T-cell (primary cell): ENCODE data around the gene BHLHA15. TPM values are rescaled to one million over a fixed set of nuclear protein-coding genes. Genes with fewer than 3 reads are reported as not detected.

ENCODE experiments used
- ATAC-seq, 4 experiments: fragments of 200-7000 bp in 3 of 4; fragments of 150-1000 bp in 1 of 4; cut with Tn5 transposase; replicated peaks in 1 of 4; 1 replicate in 3 of 4; 2 replicates in 1 of 4; pipeline ENCODE4 v1.10.0; 2021; ENCODE audit warnings: moderate library complexity in 3 of 4, mild to moderate bottlenecking in 2 of 4, moderate number of reproducible peaks in 1 of 4
- CTCF ChIA-PET, 2 donors: fragments of 300-600 bp; sonication (Branson Sonifier 250); formaldehyde crosslinking; loops; one replicate each; lab custom pipeline; 2022; ENCODE audit warnings: antibody characterized with exemption in 2 of 2; lab: Charles Lee
- POLR2A ChIA-PET, 2 donors: fragments of 300-600 bp; sonication (Branson Sonifier 250); formaldehyde crosslinking; loops; one replicate each; lab custom pipeline; 2022; ENCODE audit warnings: antibody characterized with exemption in 2 of 2; lab: Charles Lee
- DNase-seq, 35 experiments: peaks; one replicate each; pipeline versions ENCODE4 v3.0.0 to v3.0.0-alpha.2; 2013 to 2023
- H3K27ac ChIP-seq: one replicate; pipeline ENCODE4 v1.5.1; 2013; ENCODE audit warnings: low read length
- H3K27me3 ChIP-seq, 2 experiments: replicated peaks in 1 of 2; 1 replicate in 1 of 2; 2 replicates in 1 of 2; pipeline versions ENCODE4 v1.6.1 to v1.7.0; 2013; ENCODE audit warnings: low read length in 1 of 2, mixed read lengths in 1 of 2; ENCODE audit not compliant: control insufficient read depth in 2 of 2, insufficient read depth in 2 of 2; ENCODE audit errors: extremely low read depth in 1 of 2
- H3K36me3 ChIP-seq, 2 donors: 1 replicate in 1 of 2; 2 replicates in 1 of 2; pipeline versions ENCODE4 v1.6.1 to v1.7.0; 2013; ENCODE audit warnings: low read length in 1 of 2; ENCODE audit not compliant: control insufficient read depth in 2 of 2, insufficient read depth in 1 of 2; ENCODE audit errors: extremely low read depth in 1 of 2
- H3K4me1 ChIP-seq, 2 experiments: 1 replicate in 1 of 2; 2 replicates in 1 of 2; pipeline versions ENCODE4 v1.6.1 to v1.7.0; 2013; ENCODE audit warnings: low read length in 2 of 2, mixed read lengths in 1 of 2; ENCODE audit not compliant: insufficient read depth in 2 of 2, control insufficient read depth in 1 of 2; ENCODE audit errors: extremely low read depth in 1 of 2
- H3K4me3 ChIP-seq, 2 donors: 1 replicate in 1 of 2; 2 replicates in 1 of 2; pipeline versions ENCODE4 v1.5.1 to v1.7.0; 2013; ENCODE audit warnings: mild to moderate bottlenecking in 2 of 2, low read length in 1 of 2, moderate library complexity in 1 of 2; ENCODE audit not compliant: control insufficient read depth in 1 of 2; ENCODE audit errors: extremely low read depth in 1 of 2
- H3K9me3 ChIP-seq: 2 replicates; pipeline ENCODE4 v1.7.0; 2013
- H3K27ac Mint-ChIP-seq, 2 donors: one replicate each; pipeline ENCODE4 v1.8.0; 2020 to 2021; ENCODE audit warnings: mild to moderate bottlenecking in 2 of 2, mixed read lengths in 2 of 2
- H3K27me3 Mint-ChIP-seq, 2 donors: one replicate each; pipeline ENCODE4 v1.8.0; 2021 to 2022; ENCODE audit warnings: mixed read lengths in 2 of 2
- H3K36me3 Mint-ChIP-seq: one replicate; pipeline ENCODE4 v1.8.0; 2021; ENCODE audit warnings: mixed read lengths
- H3K4me1 Mint-ChIP-seq, 3 donors: one replicate each; pipeline ENCODE4 v1.8.0; 2020 to 2022; ENCODE audit warnings: mixed read lengths in 3 of 3, mild to moderate bottlenecking in 1 of 3
- H3K4me3 Mint-ChIP-seq, 3 donors: one replicate each; pipeline ENCODE4 v1.8.0; 2020 to 2022; ENCODE audit warnings: mild to moderate bottlenecking in 3 of 3, mixed read lengths in 3 of 3, moderate library complexity in 3 of 3
- H3K9me3 Mint-ChIP-seq, 3 donors: one replicate each; pipeline ENCODE4 v1.8.0; 2020 to 2022; ENCODE audit warnings: mixed read lengths in 3 of 3
- WGBS: methylation state at CpG from one replicate; pipeline ENCODE4 v1.1.5; 2013; ENCODE audit warnings: missing lambda C conversion rate; ENCODE audit not compliant: insufficient coverage; 5-methylcytosine and 5-hydroxymethylcytosine counted together
- total RNA-seq, 35 experiments: library from RNA in 6 of 35; stranded (reverse) in 6 of 35; fragments of 120-200 nt in 1 of 35; gene quantifications; one replicate each; pipeline versions ENCODE4 v1.2.1 to v1.2.4 and lab custom pipeline; 2013 to 2026

BHLHA15 gene
- total RNA-seq, 5 donors from 2014 or later (not counting 1 experiment from before 2014, with no cell fraction given), result 0.55 TPM; not detected in 4

DNA sequence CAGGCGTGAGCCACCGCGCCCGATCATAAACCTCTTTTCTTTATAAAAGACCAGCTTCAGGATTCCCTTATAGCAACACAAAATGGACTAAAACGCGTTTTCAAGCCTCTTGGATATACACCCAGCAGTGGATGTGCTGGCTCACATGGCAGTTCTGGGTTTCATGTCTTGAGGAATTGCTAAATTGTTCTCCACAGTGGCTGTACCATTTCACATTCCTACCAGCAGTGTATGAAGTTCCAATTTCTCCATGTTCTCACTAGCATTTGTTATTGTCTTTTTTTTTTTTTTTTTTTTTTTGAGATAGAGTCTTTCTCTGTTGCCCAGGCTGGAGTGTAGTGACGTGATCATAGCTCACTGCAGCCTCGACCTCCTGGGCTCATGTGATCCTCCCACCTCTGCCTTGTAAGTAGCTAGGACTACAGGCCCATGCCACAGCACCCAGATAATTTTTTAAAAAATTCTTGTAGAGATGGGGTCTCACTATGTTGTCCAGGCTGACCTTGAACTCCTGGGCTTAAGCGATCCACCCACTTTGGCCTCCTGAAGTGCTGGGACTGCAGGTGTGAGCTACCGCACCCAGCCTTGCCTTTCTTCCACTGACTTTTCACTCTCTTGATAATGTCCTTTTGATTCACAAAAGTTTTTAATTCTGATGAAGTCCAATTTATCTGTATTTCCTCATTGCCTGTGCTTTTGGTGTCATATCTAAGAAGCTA is 23.3 kb downstream of the BHLHA15 start:
- POLR2A ChIA-PET, result interaction anchor here in 1 of 2 donors (0.6 to 0.7 kb wide), 4 partner anchors 16 to 115 kb away, joined by 4 to 15 read pairs (median 6); no protein-coding TSS in a partner anchor
- ATAC-seq (no peak), DNase-seq (no peak)
- no peaks in the 10 kb centered on the region for H3K9me3 ChIP-seq
- H3K36me3 Mint-ChIP-seq, result peaks cover 28% of the 10 kb centered on the region
- no peaks in the 10 kb centered on the region for H3K4me1 Mint-ChIP-seq
- H3K4me1 ChIP-seq, result no peaks in the 10 kb centered on the region
- H3K4me3 ChIP-seq, result no peak overlapping the region
- H3K27me3 ChIP-seq, result no peaks in the 10 kb centered on the region
- H3K27ac ChIP-seq, result no peak overlapping the region
- H3K9me3 Mint-ChIP-seq, result no peaks in the 10 kb centered on the region
- no peaks in the 10 kb centered on the region for H3K27me3 Mint-ChIP-seq
- 100% methylated on average over 4 of the region's 10 CpGs for WGBS
- no peak overlapping the region for H3K4me3 Mint-ChIP-seq
- CTCF ChIA-PET, result no interaction called here
- H3K27ac Mint-ChIP-seq, result no peak overlapping the region
- peaks cover 34 to 51% of the 10 kb centered on the region in 2 donors for H3K36me3 ChIP-seq

DNA sequence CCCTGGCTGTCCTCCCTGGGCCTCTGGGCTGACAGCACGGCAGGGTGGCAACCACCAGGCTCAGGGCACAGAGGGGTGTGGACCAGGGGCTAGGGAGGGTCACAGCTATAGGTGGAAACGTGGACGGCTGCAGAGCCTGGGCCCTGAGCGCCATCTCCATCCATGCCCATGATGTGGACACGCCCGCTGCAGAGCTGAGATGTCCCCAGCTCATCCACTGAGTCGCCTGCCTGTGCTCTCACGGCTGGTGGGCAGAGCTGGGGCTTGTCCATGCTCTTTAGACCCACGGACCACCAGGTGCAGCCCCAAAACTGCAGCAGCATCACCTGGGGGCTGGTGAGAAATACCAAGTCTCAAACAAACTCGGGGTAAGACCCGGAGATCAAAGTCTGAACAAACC is 24.7 kb downstream of the BHLHA15 start:
- 98% methylated on average over 10 of the region's 11 CpGs for WGBS
- H3K27ac Mint-ChIP-seq, result no peak overlapping the region

DNA sequence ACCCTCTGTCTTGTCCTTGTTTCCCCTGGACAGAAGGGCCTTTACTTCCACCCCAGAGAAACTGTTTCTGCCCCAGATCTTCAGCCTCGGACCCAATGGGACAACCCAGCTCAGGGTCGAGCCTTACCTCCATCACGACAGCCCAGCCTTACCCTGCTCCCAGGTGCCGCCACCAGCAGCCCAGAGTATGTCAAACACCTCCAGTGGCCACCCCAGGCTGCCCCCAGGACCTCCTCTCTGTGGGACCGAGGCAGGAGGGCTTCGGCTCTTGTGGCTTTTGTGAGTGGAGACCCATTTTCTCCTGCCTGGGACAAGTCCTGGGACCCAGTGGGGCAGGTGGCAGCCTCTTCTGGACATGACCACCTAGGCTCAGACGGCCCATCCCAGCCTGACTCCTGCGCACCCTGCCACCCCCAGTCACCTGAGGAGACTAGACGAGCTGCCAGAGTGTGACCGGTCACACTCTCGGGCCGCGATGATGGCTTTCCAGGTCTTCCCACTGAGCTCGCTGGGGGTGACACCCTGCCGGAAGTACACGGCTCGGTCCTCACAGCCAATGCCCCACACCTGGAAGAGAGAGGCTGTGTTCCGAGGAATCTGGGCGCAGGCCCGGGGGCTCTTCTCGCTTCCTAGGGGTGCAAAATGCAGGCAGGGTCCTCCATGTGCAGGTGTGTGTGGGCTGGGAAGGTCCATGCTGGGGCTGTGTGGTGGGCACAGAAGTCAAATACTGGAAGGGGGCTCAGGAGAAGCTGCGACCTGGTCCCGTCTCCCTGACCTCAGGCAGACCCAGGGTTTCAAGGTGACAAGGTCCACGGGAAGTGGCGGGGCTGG is 25.3 kb downstream of the BHLHA15 start:
- ATAC-seq (no peak), DNase-seq (no peak)
- POLR2A ChIA-PET, result no interaction called here
- Histone ChIP-seq H3K4me3 (no peak overlapping the region), H3K4me1 (no peaks in the 10 kb centered on the region), H3K27ac (no peak overlapping the region), H3K36me3 (peaks cover 31 to 54% of the 10 kb centered on the region in 2 donors), H3K27me3 (no peaks in the 10 kb centered on the region), H3K9me3 (no peaks in the 10 kb centered on the region)
- CTCF ChIA-PET, result interaction anchor here in 1 of 2 donors (0.5 kb wide), 1 partner anchor 11 kb away, joined by 3 read pairs; no protein-coding TSS in a partner anchor
- H3K4me3 Mint-ChIP-seq, result no peak overlapping the region
- peaks cover 0 to 2% (median 0%) of the 10 kb centered on the region in 3 donors for H3K4me1 Mint-ChIP-seq
- 96% methylated on average over 19 of the region's 25 CpGs for WGBS
- H3K27ac Mint-ChIP-seq, result no peak overlapping the region
- no peaks in the 10 kb centered on the region for H3K27me3 Mint-ChIP-seq
- H3K9me3 Mint-ChIP-seq, result no peaks in the 10 kb centered on the region
- peaks cover 27% of the 10 kb centered on the region for H3K36me3 Mint-ChIP-seq

More for the DNA sequence above, 24.7 kb downstream of the BHLHA15 start:
- Mint-ChIP-seq H3K4me1 (no peaks in the 10 kb centered on the region), H3K9me3 (no peaks in the 10 kb centered on the region), H3K27me3 (no peaks in the 10 kb centered on the region), H3K36me3 (peaks cover 27% of the 10 kb centered on the region), H3K4me3 (no peak overlapping the region)
- Histone ChIP-seq H3K36me3 (peaks cover 32 to 47% of the 10 kb centered on the region in 2 donors), H3K4me3 (no peak overlapping the region), H3K4me1 (no peaks in the 10 kb centered on the region), H3K27me3 (no peaks in the 10 kb centered on the region), H3K27ac (no peak overlapping the region), H3K9me3 (no peaks in the 10 kb centered on the region)
- DNase-seq (no peak), ATAC-seq (no peak)
- ChIA-PET CTCF (no interaction called here), POLR2A (interaction anchor here in 1 of 2 donors (0.6 kb wide), 1 partner anchor 16 kb away, joined by 3 read pairs; the partner anchor contains the start of gene TECPR1)

DNA sequence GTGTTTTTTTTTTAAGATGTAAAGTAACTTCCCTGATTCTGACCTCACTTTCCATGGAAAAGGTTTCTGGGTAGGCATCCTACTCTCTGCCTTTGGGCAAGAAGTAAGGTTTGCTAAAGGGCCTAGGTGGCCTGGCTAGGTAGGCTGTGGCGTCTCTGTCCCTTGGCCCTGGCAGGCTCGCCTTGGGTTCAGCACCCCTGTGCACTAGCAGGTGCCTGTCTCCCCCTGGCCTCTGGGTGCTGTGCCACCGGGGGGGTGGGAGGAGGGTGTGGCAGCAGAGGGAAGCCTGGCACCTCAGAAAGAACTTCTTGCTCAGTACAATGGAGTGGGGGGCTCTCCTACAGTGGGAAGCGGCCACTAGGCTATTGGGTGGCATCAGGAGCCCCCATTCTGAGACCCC is 26.8 kb downstream of the BHLHA15 start:
- H3K9me3 Mint-ChIP-seq, result no peaks in the 10 kb centered on the region
- ChIA-PET POLR2A (no interaction called here), CTCF (no interaction called here)
- Histone ChIP-seq H3K4me3 (no peak overlapping the region), H3K9me3 (no peaks in the 10 kb centered on the region), H3K27me3 (no peaks in the 10 kb centered on the region), H3K4me1 (no peaks in the 10 kb centered on the region), H3K27ac (no peak overlapping the region), H3K36me3 (peaks cover 35 to 57% of the 10 kb centered on the region in 2 donors)
- H3K27ac Mint-ChIP-seq, result no peak overlapping the region
- DNase-seq (no peak), ATAC-seq (no peak)
- no peaks in the 10 kb centered on the region for H3K27me3 Mint-ChIP-seq
- peaks cover 27% of the 10 kb centered on the region for H3K36me3 Mint-ChIP-seq
- WGBS, result 100% methylated on average over 2 of the region's 4 CpGs
- H3K4me3 Mint-ChIP-seq, result no peak overlapping the region
- peaks cover 0 to 2% (median 0%) of the 10 kb centered on the region in 3 donors for H3K4me1 Mint-ChIP-seq

DNA sequence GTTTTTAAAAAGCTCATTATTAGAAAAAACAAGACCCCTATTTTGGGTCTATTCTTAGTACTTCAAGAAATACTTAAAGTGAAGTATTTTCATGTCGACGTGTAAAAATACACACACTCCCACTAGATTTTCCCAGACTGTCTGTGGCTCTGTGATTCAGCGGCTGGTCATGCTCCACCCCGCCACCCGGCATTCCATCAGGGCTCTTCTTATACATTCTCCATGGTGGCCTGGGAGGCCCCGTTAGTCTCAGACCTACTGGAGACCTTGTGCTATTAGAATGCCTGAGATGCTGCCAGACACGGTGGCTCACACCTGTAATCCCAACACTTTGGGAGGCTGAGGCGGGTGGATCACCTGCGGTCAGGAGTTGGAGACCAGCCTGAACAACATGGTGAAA is 27.7 kb downstream of the BHLHA15 start:
- WGBS, result 100% methylated on average over 4 of the region's 9 CpGs
- H3K36me3 ChIP-seq, result peaks cover 33 to 57% of the 10 kb centered on the region in 2 donors
- no peak for DNase-seq
- no peak overlapping the region for H3K4me3 Mint-ChIP-seq
- H3K27ac ChIP-seq, result no peak overlapping the region
- no peaks in the 10 kb centered on the region for H3K9me3 ChIP-seq
- ChIA-PET CTCF (no interaction called here), POLR2A (interaction anchor here in 1 of 2 donors (0.6 kb wide), 1 partner anchor 643 kb away, joined by 4 read pairs; no protein-coding TSS in a partner anchor)
- ATAC-seq, result no peak
- H3K27ac Mint-ChIP-seq, result no peak overlapping the region
- H3K27me3 Mint-ChIP-seq, result no peaks in the 10 kb centered on the region
- H3K27me3 ChIP-seq, result no peaks in the 10 kb centered on the region
- H3K4me3 ChIP-seq, result no peak overlapping the region
- no peaks in the 10 kb centered on the region for H3K9me3 Mint-ChIP-seq
- H3K4me1 Mint-ChIP-seq, result peaks cover 0 to 2% (median 0%) of the 10 kb centered on the region in 3 donors
- peaks cover 27% of the 10 kb centered on the region for H3K36me3 Mint-ChIP-seq
- no peaks in the 10 kb centered on the region for H3K4me1 ChIP-seq

DNA sequence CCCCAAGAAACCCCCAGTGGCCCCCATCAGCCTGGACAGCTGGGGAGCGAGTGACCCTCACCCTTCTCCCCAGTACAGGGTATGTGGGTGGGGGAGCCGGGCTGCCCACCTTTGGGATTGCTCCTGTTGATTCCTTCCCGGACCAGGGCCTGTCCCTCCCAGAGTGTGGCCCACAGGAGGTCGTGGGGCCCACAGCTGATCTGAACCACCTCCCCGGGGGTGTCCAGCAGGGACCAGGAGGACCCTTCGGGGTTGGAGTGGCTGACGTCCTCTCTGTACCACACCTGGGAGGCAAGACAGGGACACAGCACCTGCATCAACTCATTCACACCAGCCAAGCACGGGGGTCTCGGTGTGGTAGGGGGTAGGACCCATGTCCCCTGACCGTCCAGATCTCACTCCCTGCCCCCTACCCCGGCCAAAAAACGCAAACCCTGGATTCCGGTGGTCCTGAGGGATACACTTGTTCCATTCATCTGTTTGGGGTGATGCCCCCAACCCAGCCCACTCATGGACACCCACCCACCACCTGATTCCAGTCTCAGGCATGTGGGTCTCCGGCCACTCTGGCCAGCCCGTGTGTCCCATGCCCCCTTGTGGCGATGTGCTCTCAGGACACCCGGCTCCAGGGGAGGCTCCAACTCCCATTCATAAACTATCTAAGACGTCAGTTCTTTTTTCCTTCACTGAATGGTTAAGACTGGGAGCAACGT is 29.9 kb downstream of the BHLHA15 start:
- H3K27me3 ChIP-seq, result no peaks in the 10 kb centered on the region
- H3K4me3 ChIP-seq, result no peak overlapping the region
- 65% methylated on average over 8 of the region's 19 CpGs for WGBS
- no peak overlapping the region for H3K27ac Mint-ChIP-seq
- peaks cover 0 to 18% of the 10 kb centered on the region in 2 experiments for H3K4me1 ChIP-seq
- no peaks in the 10 kb centered on the region for H3K27me3 Mint-ChIP-seq
- ATAC-seq (peak in 3 of 4 experiments; percentile 28 to 54 (median 47)), DNase-seq (peak in 11 of 35 experiments; percentile 8 to 41 (median 20))
- ChIA-PET POLR2A (interaction anchor here in 1 of 2 donors (0.6 kb wide), 1 partner anchor 270 kb away, joined by 3 read pairs; no protein-coding TSS in a partner anchor), CTCF (no interaction called here)
- H3K9me3 Mint-ChIP-seq, result no peaks in the 10 kb centered on the region
- peaks cover 21% of the 10 kb centered on the region for H3K36me3 Mint-ChIP-seq
- no peak overlapping the region for H3K27ac ChIP-seq
- H3K4me3 Mint-ChIP-seq, result no peak overlapping the region
- H3K9me3 ChIP-seq, result no peaks in the 10 kb centered on the region
- peaks cover 39 to 68% of the 10 kb centered on the region in 2 donors for H3K36me3 ChIP-seq
- peaks cover 4 to 7% (median 6%) of the 10 kb centered on the region in 3 donors for H3K4me1 Mint-ChIP-seq
